ENCODE results near the gene B4GALNT3.
"Not testable (repeated sequence)": the region's sequence is repeated elsewhere in the genome, so short reads cannot be mapped to it uniquely, and the experiment has no call there.

The B4GALNT3 gene

GRCh38 chr12:575129-575502 is 115.4 kb downstream of the B4GALNT3 start:
- Histone ChIP-seq H2AFZ (ENCODE audit: low read depth, low read length) (peak overlapping the region; percentile 24), H3K4me3 (ENCODE audit: low read length) (no peak overlapping the region)

GRCh38 chr12:575948-576614 is 116.3 kb downstream of the B4GALNT3 start:
- Histone ChIP-seq H3K9me3 (ENCODE audit: low read length) (no peaks in the 10 kb centered on the region), H3K36me3 (ENCODE audit: insufficient read depth, low read length) (no peaks in the 10 kb centered on the region), H3K4me1 (ENCODE audit: insufficient read depth, low read length) (peaks cover 9% of the 10 kb centered on the region), H3K27me3 (ENCODE audit: insufficient read depth, low read length) (no peaks in the 10 kb centered on the region), H2AFZ (ENCODE audit: low read depth, low read length) (peak overlapping the region; percentile 24), H3K4me3 (ENCODE audit: low read length) (no peak overlapping the region)

More at GRCh38 chr12:575129-575502, 115.4 kb downstream of the B4GALNT3 start:
- Histone ChIP-seq H3K27me3 (ENCODE audit: insufficient read depth, low read length) (no peaks in the 10 kb centered on the region), H3K36me3 (ENCODE audit: insufficient read depth, low read length) (no peaks in the 10 kb centered on the region), H3K9me3 (ENCODE audit: low read length) (no peaks in the 10 kb centered on the region), H3K4me1 (ENCODE audit: insufficient read depth, low read length) (peaks cover 17% of the 10 kb centered on the region)

- Histone ChIP-seq H3K27me3 (ENCODE audit: insufficient read depth, low read length) (no peaks in the 10 kb centered on the region), H3K4me1 (ENCODE audit: insufficient read depth, low read length) (peaks cover 8% of the 10 kb centered on the region)
Observed at GRCh38 chr12:576615-577110, 116.9 kb downstream of the B4GALNT3 start.

GRCh38 chr12:577994-578747 is 118.4 kb downstream of the B4GALNT3 start:
- not testable (repeated sequence) for H2AFZ ChIP-seq (ENCODE audit: low read depth, low read length); H3K9me3 ChIP-seq (ENCODE audit: low read length); H3K36me3 ChIP-seq (ENCODE audit: insufficient read depth, low read length); H3K4me1 ChIP-seq (ENCODE audit: insufficient read depth, low read length); H3K27me3 ChIP-seq (ENCODE audit: insufficient read depth, low read length); H3K4me3 ChIP-seq (ENCODE audit: low read length)

More at GRCh38 chr12:576615-577110, 116.9 kb downstream of the B4GALNT3 start:
- no peaks in the 10 kb centered on the region for H3K36me3 ChIP-seq (ENCODE audit: insufficient read depth, low read length)
- no peaks in the 10 kb centered on the region for H3K9me3 ChIP-seq (ENCODE audit: low read length)
- peak overlapping the region; percentile 24 for H2AFZ ChIP-seq (ENCODE audit: low read depth, low read length)
- H3K4me3 ChIP-seq (ENCODE audit: low read length) = no peak overlapping the region

- Histone ChIP-seq H3K4me3 (ENCODE audit: low read length) (no peak overlapping the region), H3K36me3 (ENCODE audit: insufficient read depth, low read length) (no peaks in the 10 kb centered on the region)
Observed at GRCh38 chr12:578748-579419, 119.1 kb downstream of the B4GALNT3 start.

GRCh38 chr12:579420-580110 is 119.8 kb downstream of the B4GALNT3 start:
- Histone ChIP-seq H3K36me3 (ENCODE audit: insufficient read depth, low read length) (no peaks in the 10 kb centered on the region), H3K27me3 (ENCODE audit: insufficient read depth, low read length) (no peaks in the 10 kb centered on the region), H3K4me3 (ENCODE audit: low read length) (no peak overlapping the region), H2AFZ (ENCODE audit: low read depth, low read length) (no peak overlapping the region), H3K4me1 (ENCODE audit: insufficient read depth, low read length) (peaks cover 8% of the 10 kb centered on the region), H3K9me3 (ENCODE audit: low read length) (no peaks in the 10 kb centered on the region)

More at GRCh38 chr12:578748-579419, 119.1 kb downstream of the B4GALNT3 start:
- Histone ChIP-seq H3K4me1 (ENCODE audit: insufficient read depth, low read length) (peaks cover 8% of the 10 kb centered on the region), H3K9me3 (ENCODE audit: low read length) (no peaks in the 10 kb centered on the region), H3K27me3 (ENCODE audit: insufficient read depth, low read length) (no peaks in the 10 kb centered on the region), H2AFZ (ENCODE audit: low read depth, low read length) (no peak overlapping the region)

GRCh38 chr12:580813-581212 is 121.1 kb downstream of the B4GALNT3 start:
- Histone ChIP-seq H3K4me3 (ENCODE audit: low read length) (no peak overlapping the region), H2AFZ (ENCODE audit: low read depth, low read length) (no peak overlapping the region), H3K36me3 (ENCODE audit: insufficient read depth, low read length) (no peaks in the 10 kb centered on the region), H3K4me1 (ENCODE audit: insufficient read depth, low read length) (peaks cover 7% of the 10 kb centered on the region), H3K27me3 (ENCODE audit: insufficient read depth, low read length) (no peaks in the 10 kb centered on the region), H3K9me3 (ENCODE audit: low read length) (no peaks in the 10 kb centered on the region)

- Histone ChIP-seq H3K4me1 (ENCODE audit: insufficient read depth, low read length) (peaks cover 4% of the 10 kb centered on the region), H3K36me3 (ENCODE audit: insufficient read depth, low read length) (no peaks in the 10 kb centered on the region), H3K27me3 (ENCODE audit: insufficient read depth, low read length) (no peaks in the 10 kb centered on the region), H3K4me3 (ENCODE audit: low read length) (no peak overlapping the region), H3K9me3 (ENCODE audit: low read length) (no peaks in the 10 kb centered on the region), H2AFZ (ENCODE audit: low read depth, low read length) (no peak overlapping the region)
Observed at GRCh38 chr12:581321-581720, 121.6 kb downstream of the B4GALNT3 start.

- H3K36me3 ChIP-seq (ENCODE audit: insufficient read depth, low read length) = no peaks in the 10 kb centered on the region
- peaks cover 2% of the 10 kb centered on the region for H3K9me3 ChIP-seq (ENCODE audit: low read length)
- H2AFZ ChIP-seq (ENCODE audit: low read depth, low read length) = no peak overlapping the region
- H3K4me3 ChIP-seq (ENCODE audit: low read length) = no peak overlapping the region
- no peaks in the 10 kb centered on the region for H3K27me3 ChIP-seq (ENCODE audit: insufficient read depth, low read length)
- H3K4me1 ChIP-seq (ENCODE audit: insufficient read depth, low read length) = peaks cover 4% of the 10 kb centered on the region
Observed at GRCh38 chr12:581746-582145, 122.0 kb downstream of the B4GALNT3 start.

- no peak overlapping the region for H2AFZ ChIP-seq (ENCODE audit: low read depth, low read length)
- no peaks in the 10 kb centered on the region for H3K36me3 ChIP-seq (ENCODE audit: insufficient read depth, low read length)
Observed at GRCh38 chr12:583251-583869, 123.6 kb downstream of the B4GALNT3 start.

GRCh38 chr12:585062-586061 is 125.6 kb downstream of the B4GALNT3 start:
- H3K4me3 ChIP-seq (ENCODE audit: low read length) = no peak overlapping the region
- H3K9me3 ChIP-seq (ENCODE audit: low read length) = peaks cover 2% of the 10 kb centered on the region
- H2AFZ ChIP-seq (ENCODE audit: low read depth, low read length) = no peak overlapping the region
- no peaks in the 10 kb centered on the region for H3K4me1 ChIP-seq (ENCODE audit: insufficient read depth, low read length)
- H3K36me3 ChIP-seq (ENCODE audit: insufficient read depth, low read length) = no peaks in the 10 kb centered on the region
- H3K27me3 ChIP-seq (ENCODE audit: insufficient read depth, low read length) = no peaks in the 10 kb centered on the region

More at GRCh38 chr12:583251-583869, 123.6 kb downstream of the B4GALNT3 start:
- peaks cover 4% of the 10 kb centered on the region for H3K4me1 ChIP-seq (ENCODE audit: insufficient read depth, low read length)
- H3K4me3 ChIP-seq (ENCODE audit: low read length) = no peak overlapping the region
- peaks cover 2% of the 10 kb centered on the region for H3K9me3 ChIP-seq (ENCODE audit: low read length)
- no peaks in the 10 kb centered on the region for H3K27me3 ChIP-seq (ENCODE audit: insufficient read depth, low read length)
